Loucy (cell line): Measurements from ENCODE around the gene CA11.
"Not testable (repeated sequence)": the region's sequence is repeated elsewhere in the genome, so short reads cannot be mapped to it uniquely, and the experiment has no call there.

Experiments used
- H2AFZ ChIP-seq: fragments of 200-600 bp; sonication (generic); 2 replicates; pipeline ENCODE4 v1.6.0; 2016; ENCODE audit warnings: antibody characterized with exemption, mild to moderate bottlenecking, low read length, moderate library complexity
- H3F3A ChIP-seq: fragments of 200-600 bp; 2 replicates; pipeline ENCODE4 v1.6.0; 2016; ENCODE audit warnings: antibody characterized with exemption, low read depth, mild to moderate bottlenecking
- H3K27me3 ChIP-seq: fragments of 200-600 bp; sonication (generic); 2 replicates; pipeline ENCODE4 v1.6.1; 2014; ENCODE audit warnings: low read length, mild to moderate bottlenecking; ENCODE audit not compliant: insufficient read depth, poor library complexity, severe bottlenecking
- H3K36me3 ChIP-seq: fragments of 200-600 bp; sonication (generic); 2 replicates; pipeline ENCODE4 v1.6.1; 2016; ENCODE audit warnings: low read length; ENCODE audit not compliant: insufficient read depth
- H3K4me1 ChIP-seq: fragments of 200-600 bp; sonication (generic); 2 replicates; pipeline ENCODE4 v1.5.1; 2014; ENCODE audit warnings: low read length, mild to moderate bottlenecking; ENCODE audit not compliant: insufficient read depth, poor library complexity, severe bottlenecking
- H3K4me2 ChIP-seq: fragments of 200-600 bp; sonication (generic); 2 replicates; pipeline ENCODE4 v1.6.0; 2014; ENCODE audit warnings: antibody characterized with exemption, low read length, low read depth, mild to moderate bottlenecking; ENCODE audit not compliant: poor library complexity, severe bottlenecking
- H3K4me3 ChIP-seq: fragments of 200-600 bp; sonication (generic); 2 replicates; pipeline ENCODE4 v1.5.1; 2014; ENCODE audit warnings: low read length, mild to moderate bottlenecking, mixed read lengths; ENCODE audit not compliant: poor library complexity, severe bottlenecking
- H3K79me2 ChIP-seq: fragments of 200-600 bp; sonication (generic); 2 replicates; pipeline ENCODE4 v1.6.1; 2014; ENCODE audit warnings: low read length; ENCODE audit not compliant: insufficient read depth
- H3K9ac ChIP-seq: fragments of 200-600 bp; sonication (generic); 2 replicates; pipeline ENCODE4 v1.6.0; 2014; ENCODE audit warnings: mild to moderate bottlenecking, low read depth, low read length, moderate library complexity; ENCODE audit not compliant: poor library complexity, severe bottlenecking
- H3K9me2 ChIP-seq: fragments of 200-600 bp; sonication (generic); replicated peaks from 2 replicates; pipeline ENCODE4 v1.6.1; 2016; ENCODE audit warnings: low read depth, low read length, mixed read lengths
- H3K9me3 ChIP-seq: fragments of 200-600 bp; sonication (generic); 2 replicates; pipeline ENCODE4 v1.6.1; 2014; ENCODE audit warnings: mild to moderate bottlenecking, antibody characterized with exemption, low read length, low read depth; ENCODE audit not compliant: insufficient read depth
- H4K20me1 ChIP-seq: fragments of 200-600 bp; sonication (generic); 2 replicates; pipeline ENCODE4 v1.6.0; 2014; ENCODE audit warnings: antibody characterized with exemption, low read length, mild to moderate bottlenecking; ENCODE audit not compliant: insufficient read depth, poor library complexity, severe bottlenecking
- EZH2phosphoT487 ChIP-seq: fragments of 200-600 bp; IDR thresholded peaks from 2 replicates; pipeline ENCODE4 v1.6.1; 2018; ENCODE audit warnings: antibody characterized with exemption, mild to moderate bottlenecking, moderate library complexity, borderline replicate concordance
- TF ChIP-seq, protein P1 (sequence below): fragments of 200-600 bp; sonication (generic); conservative IDR thresholded peaks from 2 replicates; pipeline ENCODE4 v1.5.1; 2014; ENCODE audit warnings: mild to moderate bottlenecking, antibody characterized with exemption, low read length

CA11 gene

DNA sequence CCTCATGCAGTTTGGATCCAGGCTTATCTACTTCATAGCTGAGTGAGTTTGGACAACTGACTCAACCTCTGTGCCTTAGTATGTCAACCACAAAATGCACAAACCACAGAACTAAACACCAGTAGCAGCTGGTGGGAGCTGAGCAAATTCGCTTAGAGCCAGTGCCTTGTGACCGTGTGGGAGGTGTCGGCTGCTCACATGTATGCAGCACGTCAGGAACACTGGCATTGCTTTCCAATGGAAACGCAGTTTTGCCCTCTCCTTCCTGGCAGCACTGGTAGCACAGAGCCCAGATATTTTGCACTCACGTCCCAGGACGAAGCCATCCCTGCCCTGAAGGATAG, 35.1 kb upstream of the CA11 start:
- no peak overlapping the region for H2AFZ ChIP-seq
- TF ChIP-seq EZH2phosphoT487: no peak
- TF ChIP-seq, protein P1, sequence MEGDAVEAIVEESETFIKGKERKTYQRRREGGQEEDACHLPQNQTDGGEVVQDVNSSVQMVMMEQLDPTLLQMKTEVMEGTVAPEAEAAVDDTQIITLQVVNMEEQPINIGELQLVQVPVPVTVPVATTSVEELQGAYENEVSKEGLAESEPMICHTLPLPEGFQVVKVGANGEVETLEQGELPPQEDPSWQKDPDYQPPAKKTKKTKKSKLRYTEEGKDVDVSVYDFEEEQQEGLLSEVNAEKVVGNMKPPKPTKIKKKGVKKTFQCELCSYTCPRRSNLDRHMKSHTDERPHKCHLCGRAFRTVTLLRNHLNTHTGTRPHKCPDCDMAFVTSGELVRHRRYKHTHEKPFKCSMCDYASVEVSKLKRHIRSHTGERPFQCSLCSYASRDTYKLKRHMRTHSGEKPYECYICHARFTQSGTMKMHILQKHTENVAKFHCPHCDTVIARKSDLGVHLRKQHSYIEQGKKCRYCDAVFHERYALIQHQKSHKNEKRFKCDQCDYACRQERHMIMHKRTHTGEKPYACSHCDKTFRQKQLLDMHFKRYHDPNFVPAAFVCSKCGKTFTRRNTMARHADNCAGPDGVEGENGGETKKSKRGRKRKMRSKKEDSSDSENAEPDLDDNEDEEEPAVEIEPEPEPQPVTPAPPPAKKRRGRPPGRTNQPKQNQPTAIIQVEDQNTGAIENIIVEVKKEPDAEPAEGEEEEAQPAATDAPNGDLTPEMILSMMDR: no peak

DNA sequence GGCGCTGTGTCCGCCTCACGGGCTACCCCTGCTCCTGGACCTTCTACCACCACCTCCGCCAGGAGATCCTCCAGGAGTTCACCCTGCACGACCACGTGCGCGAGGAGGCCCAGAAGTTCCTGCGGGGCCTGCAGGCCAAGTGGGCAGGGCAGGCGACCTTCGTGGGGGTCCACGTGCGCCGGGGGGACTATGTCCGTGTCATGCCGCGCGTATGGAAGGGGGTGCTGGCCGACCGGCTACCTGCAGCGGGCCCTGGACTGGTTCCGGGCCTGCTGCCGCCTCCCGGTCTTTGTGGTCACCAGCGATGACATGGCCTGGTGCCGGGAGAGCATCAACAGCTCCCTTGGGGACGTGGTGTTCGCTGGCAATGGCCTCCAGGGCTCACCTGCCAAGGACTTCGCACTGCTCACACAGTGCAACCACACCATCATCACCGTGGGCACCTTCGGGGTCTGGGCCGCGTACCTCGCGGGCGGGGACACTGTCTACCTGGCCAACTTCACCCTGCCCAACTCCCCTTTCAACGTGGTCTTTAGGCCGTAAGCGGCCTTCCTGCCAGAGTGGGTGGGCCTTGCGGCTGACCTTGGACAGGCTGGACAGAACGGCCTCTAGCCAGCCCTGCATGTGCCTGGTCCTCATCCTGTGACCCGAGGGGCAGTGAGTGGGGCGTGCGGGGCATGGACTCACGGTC, 34.6 kb upstream of the CA11 start:
- H4K20me1 ChIP-seq: no peaks in the 10 kb centered on the region
- no peaks in the 10 kb centered on the region for H3K9me3 ChIP-seq
- no peaks in the 10 kb centered on the region for H3K79me2 ChIP-seq
- H3K36me3 ChIP-seq: no peaks in the 10 kb centered on the region
- H3K4me2 ChIP-seq: no peak overlapping the region
- no peak for TF ChIP-seq EZH2phosphoT487
- TF ChIP-seq, protein P1: no peak
- H3K9ac ChIP-seq: no peak overlapping the region
- H3F3A ChIP-seq: no peaks in the 10 kb centered on the region
- H3K27me3 ChIP-seq: no peaks in the 10 kb centered on the region
- no peaks in the 10 kb centered on the region for H3K9me2 ChIP-seq
- no peak overlapping the region for H2AFZ ChIP-seq
- H3K4me3 ChIP-seq: no peak overlapping the region
- H3K4me1 ChIP-seq: peaks cover 5% of the 10 kb centered on the region

More for the DNA sequence above, 35.1 kb upstream of the CA11 start:
- H3K4me1 ChIP-seq: peaks cover 5% of the 10 kb centered on the region
- H3K4me3 ChIP-seq: no peak overlapping the region
- H3K27me3 ChIP-seq: no peaks in the 10 kb centered on the region
- H3F3A ChIP-seq: no peaks in the 10 kb centered on the region
- H3K79me2 ChIP-seq: no peaks in the 10 kb centered on the region
- no peaks in the 10 kb centered on the region for H3K36me3 ChIP-seq
- H4K20me1 ChIP-seq: no peaks in the 10 kb centered on the region
- no peak overlapping the region for H3K4me2 ChIP-seq
- no peaks in the 10 kb centered on the region for H3K9me3 ChIP-seq
- H3K9me2 ChIP-seq: no peaks in the 10 kb centered on the region
- no peak overlapping the region for H3K9ac ChIP-seq

DNA sequence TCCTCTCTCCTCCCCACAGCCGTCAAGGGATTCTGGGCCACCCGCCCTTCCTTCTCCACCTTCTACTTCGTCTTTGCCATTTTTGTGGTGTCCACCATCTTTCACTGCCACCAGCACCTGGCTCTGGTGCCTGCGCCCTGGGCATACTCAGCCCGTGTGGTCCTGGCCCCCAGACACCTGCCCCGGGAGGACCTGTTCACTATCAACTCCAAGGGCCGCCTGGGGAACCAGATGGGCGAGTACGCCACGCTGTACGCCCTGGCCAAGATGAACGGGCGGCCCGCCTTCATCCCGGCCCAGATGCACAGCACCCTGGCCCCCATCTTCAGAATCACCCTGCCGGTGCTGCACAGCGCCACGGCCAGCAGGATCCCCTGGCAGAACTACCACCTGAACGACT, 34.0 kb upstream of the CA11 start:
- not testable (repeated sequence) for H3K36me3 ChIP-seq, H3K4me1 ChIP-seq, H3K4me2 ChIP-seq, H3K9me2 ChIP-seq, H3K9ac ChIP-seq, H4K20me1 ChIP-seq, H3K27me3 ChIP-seq, H3K79me2 ChIP-seq, H3F3A ChIP-seq, H2AFZ ChIP-seq, H3K9me3 ChIP-seq, H3K4me3 ChIP-seq

DNA sequence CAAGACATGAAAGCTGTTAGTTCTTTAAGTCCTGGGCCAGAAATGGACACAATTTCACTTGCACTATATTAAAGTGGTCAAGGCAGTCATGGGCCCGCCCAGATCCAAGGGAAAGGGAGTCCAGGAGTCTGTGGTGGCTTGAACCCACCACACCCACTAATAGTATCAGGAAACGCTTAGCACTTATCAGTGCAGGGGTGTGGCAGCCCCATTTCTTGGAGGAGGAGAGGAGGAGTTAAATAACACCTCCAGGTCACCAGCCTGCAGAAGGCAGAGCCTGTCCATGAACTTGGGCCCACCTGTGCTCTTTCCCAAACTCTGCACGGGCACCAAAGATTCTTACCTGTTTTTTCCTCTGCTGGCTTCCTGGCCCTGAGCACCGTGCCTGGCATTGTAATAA, 32.2 kb upstream of the CA11 start:
- Histone ChIP-seq H3K9me2 (no peaks in the 10 kb centered on the region), H4K20me1 (no peaks in the 10 kb centered on the region), H3F3A (no peaks in the 10 kb centered on the region), H3K27me3 (no peaks in the 10 kb centered on the region), H3K79me2 (no peaks in the 10 kb centered on the region), H3K4me3 (no peak overlapping the region), H3K36me3 (no peaks in the 10 kb centered on the region), H3K4me2 (no peak overlapping the region), H3K9me3 (no peaks in the 10 kb centered on the region), H2AFZ (no peak overlapping the region), H3K9ac (no peak overlapping the region), H3K4me1 (peaks cover 5% of the 10 kb centered on the region)
- no peak for TF ChIP-seq EZH2phosphoT487
- TF ChIP-seq, protein P1: no peak
